Fibroblast of the conjunctiva (primary cell): ENCODE results near the gene SPO11.

Source experiments
- DNase-seq: peaks from one replicate; pipeline ENCODE4 v3.0.0-alpha.2; 2010; ENCODE audit warnings: low read depth

SPO11 gene

GRCh38 chr20:57310821-57311514 is 18.6 kb upstream of the SPO11 start:
- no peak for DNase-seq

GRCh38 chr20:57312138-57312537 is 17.5 kb upstream of the SPO11 start:
- no peak for DNase-seq

GRCh38 chr20:57313230-57313629 is 16.4 kb upstream of the SPO11 start:
- DNase-seq, result no peak

GRCh38 chr20:57313951-57314350 is 15.7 kb upstream of the SPO11 start:
- no peak for DNase-seq

- DNase-seq, result no peak
Measured at GRCh38 chr20:57315083-57315975, 14.3 kb upstream of the SPO11 start.

GRCh38 chr20:57315976-57316480 is 13.6 kb upstream of the SPO11 start:
- DNase-seq, result no peak

- DNase-seq, result no peak
Measured at GRCh38 chr20:57316795-57317201, 12.8 kb upstream of the SPO11 start.

- DNase-seq, result no peak
Measured at GRCh38 chr20:57317316-57317788, 12.3 kb upstream of the SPO11 start.

- DNase-seq, result no peak
Measured at GRCh38 chr20:57317789-57318371, 11.7 kb upstream of the SPO11 start.

- no peak for DNase-seq
Measured at GRCh38 chr20:57319584-57319983, 10.0 kb upstream of the SPO11 start.

GRCh38 chr20:57320358-57320757 is 9.2 kb upstream of the SPO11 start:
- DNase-seq, result no peak

- no peak for DNase-seq
Measured at GRCh38 chr20:57321142-57321541, 8.5 kb upstream of the SPO11 start.

GRCh38 chr20:57322476-57322875 is 7.1 kb upstream of the SPO11 start:
- DNase-seq, result no peak

- no peak for DNase-seq
Measured at GRCh38 chr20:57323034-57323433, 6.6 kb upstream of the SPO11 start.

GRCh38 chr20:57325632-57326356 is 3.8 kb upstream of the SPO11 start:
- no peak for DNase-seq

- DNase-seq, result no peak
Measured at GRCh38 chr20:57326667-57327455, 2.7 kb upstream of the SPO11 start.

- no peak for DNase-seq
Measured at GRCh38 chr20:57327820-57328219, 1.8 kb upstream of the SPO11 start.

- no peak for DNase-seq
Measured at GRCh38 chr20:57330998-57331397, 1.4 kb downstream of the SPO11 start.

GRCh38 chr20:57332105-57333089 is 2.8 kb downstream of the SPO11 start:
- no peak for DNase-seq

- no peak for DNase-seq
Measured at GRCh38 chr20:57335392-57335791, 5.8 kb downstream of the SPO11 start.
